HUES6 (cell line): ENCODE data around the gene NPLOC4.

Source experiments
- H3K27ac ChIP-seq: 2 replicates; pipeline ENCODE4 v1.7.0; 2013; ENCODE audit warnings: low read depth, mild to moderate bottlenecking, low read length, inconsistent platforms
- H3K27me3 ChIP-seq: 2 replicates; pipeline ENCODE4 v1.6.1; 2013; ENCODE audit warnings: low read length; ENCODE audit not compliant: control insufficient read depth, insufficient read depth
- H3K36me3 ChIP-seq: 2 replicates; pipeline ENCODE4 v1.6.1; 2013; ENCODE audit warnings: low read length; ENCODE audit not compliant: control insufficient read depth, insufficient read depth
- H3K4me1 ChIP-seq: 2 replicates; pipeline ENCODE4 v1.6.1; 2013; ENCODE audit warnings: low read length; ENCODE audit not compliant: control insufficient read depth, insufficient read depth
- H3K4me3 ChIP-seq: 2 replicates; pipeline ENCODE4 v1.5.1; 2013; ENCODE audit warnings: low read depth, low read length
- H3K9ac ChIP-seq: one replicate; pipeline ENCODE4 v1.6.1; 2013; ENCODE audit warnings: mild to moderate bottlenecking, low read length
- H3K9me3 ChIP-seq: 2 replicates; pipeline ENCODE4 v1.6.1; 2013; ENCODE audit warnings: low read depth, low read length; ENCODE audit not compliant: control insufficient read depth, insufficient read depth

Gene NPLOC4

DNA sequence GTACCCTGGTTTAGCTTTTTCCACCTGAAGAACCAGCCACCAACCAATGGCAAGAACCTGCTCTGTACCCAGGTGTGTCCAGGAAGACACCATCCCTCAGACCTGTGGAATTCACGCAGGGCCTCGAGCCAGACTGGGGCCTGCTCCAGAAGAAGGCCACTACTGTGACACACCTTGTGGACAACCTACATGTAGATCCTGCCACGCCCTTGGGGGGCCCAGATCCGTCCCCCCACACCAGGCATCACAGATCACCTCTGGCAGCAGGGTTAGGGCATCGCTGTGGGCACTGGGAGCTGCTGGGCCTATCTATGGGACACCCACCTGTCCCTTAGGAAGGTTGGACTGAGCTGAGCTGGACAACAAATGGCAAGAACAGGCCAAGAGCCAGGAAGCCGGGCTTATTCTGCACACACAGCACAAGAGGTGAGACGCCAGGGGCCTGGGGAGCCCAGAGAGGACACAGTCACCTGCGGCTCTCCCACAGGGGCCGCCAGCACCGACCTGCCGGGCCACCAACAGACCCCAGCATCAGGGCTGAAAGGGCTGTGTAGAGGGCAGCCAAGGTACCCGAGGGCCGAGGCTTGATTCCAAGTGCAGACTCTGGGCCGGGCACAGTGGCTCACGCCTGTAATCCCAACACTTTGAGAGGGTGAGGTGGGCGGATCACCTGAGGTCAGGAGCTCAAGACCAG lies 92.5 kb downstream of the NPLOC4 start:
- Histone ChIP-seq H3K4me1 (no peaks in the 10 kb centered on the region), H3K36me3 (peaks cover 80% of the 10 kb centered on the region), H3K9ac (no peak overlapping the region), H3K4me3 (no peak overlapping the region), H3K27me3 (no peaks in the 10 kb centered on the region), H3K9me3 (no peaks in the 10 kb centered on the region), H3K27ac (no peak overlapping the region)

GRCh38 chr17:81543756-81544155 lies 93.2 kb downstream of the NPLOC4 start:
- H3K4me3 ChIP-seq, result no peak overlapping the region
- no peak overlapping the region for H3K9ac ChIP-seq
- H3K9me3 ChIP-seq, result no peaks in the 10 kb centered on the region
- no peaks in the 10 kb centered on the region for H3K4me1 ChIP-seq
- no peaks in the 10 kb centered on the region for H3K27me3 ChIP-seq
- H3K36me3 ChIP-seq, result peaks cover 74% of the 10 kb centered on the region
- H3K27ac ChIP-seq, result no peak overlapping the region

- no peak overlapping the region for H3K9ac ChIP-seq
- no peak overlapping the region for H3K27ac ChIP-seq
- no peak overlapping the region for H3K4me3 ChIP-seq
- H3K27me3 ChIP-seq, result no peaks in the 10 kb centered on the region
- no peaks in the 10 kb centered on the region for H3K4me1 ChIP-seq
- peaks cover 74% of the 10 kb centered on the region for H3K36me3 ChIP-seq
- no peaks in the 10 kb centered on the region for H3K9me3 ChIP-seq
Observed at GRCh38 chr17:81543339-81543675, 93.6 kb downstream of the NPLOC4 start.

GRCh38 chr17:81542431-81543338 lies 94.2 kb downstream of the NPLOC4 start:
- H3K36me3 ChIP-seq, result peaks cover 72% of the 10 kb centered on the region
- no peaks in the 10 kb centered on the region for H3K4me1 ChIP-seq
- H3K9ac ChIP-seq, result no peak overlapping the region
- H3K4me3 ChIP-seq, result no peak overlapping the region
- no peak overlapping the region for H3K27ac ChIP-seq
- no peaks in the 10 kb centered on the region for H3K9me3 ChIP-seq
- H3K27me3 ChIP-seq, result no peaks in the 10 kb centered on the region

- no peak overlapping the region for H3K9ac ChIP-seq
- H3K36me3 ChIP-seq, result peaks cover 56% of the 10 kb centered on the region
- H3K27ac ChIP-seq, result no peak overlapping the region
- peaks cover 4% of the 10 kb centered on the region; the same call in 1 of the 2 replicates for H3K27me3 ChIP-seq
- no peak overlapping the region for H3K4me3 ChIP-seq
- peaks cover 3% of the 10 kb centered on the region for H3K4me1 ChIP-seq
- no peaks in the 10 kb centered on the region for H3K9me3 ChIP-seq
Observed at GRCh38 chr17:81541123-81541522, 95.8 kb downstream of the NPLOC4 start.

- Histone ChIP-seq H3K4me3 (no peak overlapping the region), H3K9ac (no peak overlapping the region), H3K27ac (no peak overlapping the region), H3K27me3 (peaks cover 8% of the 10 kb centered on the region; the same call in 1 of the 2 replicates), H3K4me1 (peaks cover 3% of the 10 kb centered on the region), H3K36me3 (peaks cover 51% of the 10 kb centered on the region), H3K9me3 (no peaks in the 10 kb centered on the region)
Observed at GRCh38 chr17:81540676-81541027, 96.3 kb downstream of the NPLOC4 start.

- no peak overlapping the region for H3K9ac ChIP-seq
- no peak overlapping the region for H3K27ac ChIP-seq
- peaks cover 46% of the 10 kb centered on the region for H3K36me3 ChIP-seq
- H3K4me3 ChIP-seq, result no peak overlapping the region
- H3K9me3 ChIP-seq, result no peaks in the 10 kb centered on the region
- H3K4me1 ChIP-seq, result peaks cover 3% of the 10 kb centered on the region
- H3K27me3 ChIP-seq, result peaks cover 8% of the 10 kb centered on the region; the same call in 1 of the 2 replicates
Observed at GRCh38 chr17:81539961-81540675, 96.8 kb downstream of the NPLOC4 start.

GRCh38 chr17:81539571-81539900 lies 97.4 kb downstream of the NPLOC4 start:
- H3K4me3 ChIP-seq, result no peak overlapping the region
- H3K4me1 ChIP-seq, result peaks cover 3% of the 10 kb centered on the region
- H3K9ac ChIP-seq, result no peak overlapping the region
- H3K36me3 ChIP-seq, result peaks cover 41% of the 10 kb centered on the region
- H3K9me3 ChIP-seq, result no peaks in the 10 kb centered on the region
- H3K27me3 ChIP-seq, result peaks cover 11% of the 10 kb centered on the region
- H3K27ac ChIP-seq, result no peak overlapping the region

- Histone ChIP-seq H3K4me3 (no peak overlapping the region), H3K9ac (no peak overlapping the region), H3K27ac (no peak overlapping the region), H3K27me3 (peaks cover 16% of the 10 kb centered on the region), H3K9me3 (no peaks in the 10 kb centered on the region), H3K36me3 (peaks cover 34% of the 10 kb centered on the region), H3K4me1 (peaks cover 3% of the 10 kb centered on the region)
Observed at GRCh38 chr17:81538651-81539570, 98.0 kb downstream of the NPLOC4 start.

- H3K27me3 ChIP-seq, result peaks cover 25% of the 10 kb centered on the region
- H3K9me3 ChIP-seq, result no peaks in the 10 kb centered on the region
- H3K4me1 ChIP-seq, result peaks cover 3% of the 10 kb centered on the region
- no peak overlapping the region for H3K9ac ChIP-seq
- no peak overlapping the region for H3K4me3 ChIP-seq
- no peak overlapping the region for H3K27ac ChIP-seq
- peaks cover 25% of the 10 kb centered on the region for H3K36me3 ChIP-seq
Observed at GRCh38 chr17:81537856-81538555, 98.9 kb downstream of the NPLOC4 start.
